Panc1 (cell line): ENCODE measurements around the gene C6orf118. TPM values are rescaled to one million over a fixed set of nuclear protein-coding genes. Genes with fewer than 3 reads are reported as not detected.
A peak's percentile ranks its signal among the peaks of the same experiment; 100 is the strongest.

Source experiments
- ATAC-seq: fragments of 200-7000 bp; cut with Tn5 transposase; 2 replicates; pipeline ENCODE4 v1.9.1; 2020; ENCODE audit warnings: mild to moderate bottlenecking, moderate library complexity
- BruUV-seq: library from RNA; stranded (reverse); fragments of 400-500 nt; replicated peaks from 2 replicates; lab custom pipeline; 2021; lab: Mats Ljungman, UMichigan
- CTCF ChIA-PET: fragments of 300-600 bp; sonication (Branson Sonifier 250); formaldehyde crosslinking; loops from one replicate; lab custom pipeline; 2022; ENCODE audit warnings: antibody characterized with exemption; lab: Charles Lee
- POLR2A ChIA-PET: fragments of 300-600 bp; sonication (Branson Sonifier 250); formaldehyde crosslinking; loops from one replicate; lab custom pipeline; 2022; ENCODE audit warnings: antibody characterized with exemption; lab: Charles Lee
- DNase-seq: peaks from one replicate; pipeline ENCODE4 v3.0.0-alpha.2; 2010; ENCODE audit warnings: low read depth, low spot score
- H3K27ac ChIP-seq: 2 replicates; pipeline ENCODE4 v1.5.1; 2011; ENCODE audit warnings: mild to moderate bottlenecking, low read length, inconsistent platforms
- H3K27me3 ChIP-seq: fragments of 200-500 bp; sonication (Bioruptor generic); 2 replicates; pipeline ENCODE4 v1.6.0; 2014; ENCODE audit warnings: low read length, inconsistent platforms; ENCODE audit not compliant: control insufficient read depth, insufficient read depth
- H3K36me3 ChIP-seq: fragments of 200-500 bp; sonication (Bioruptor generic); 2 replicates; pipeline ENCODE4 v1.5.1; 2014; ENCODE audit warnings: inconsistent platforms, mild to moderate bottlenecking, low read length, moderate library complexity; ENCODE audit not compliant: control insufficient read depth, insufficient read depth
- H3K4me1 ChIP-seq: 2 replicates; pipeline ENCODE4 v1.5.1; 2011; ENCODE audit warnings: inconsistent platforms, mild to moderate bottlenecking, low read length, moderate library complexity; ENCODE audit not compliant: control insufficient read depth, insufficient read depth
- H3K4me3 ChIP-seq, 2 experiments: 2 replicates each; pipeline ENCODE4 v1.5.1; 2011 to 2012; ENCODE audit warnings: low read depth in 2 of 2, low read length in 2 of 2, mild to moderate bottlenecking in 2 of 2, inconsistent platforms in 1 of 2, moderate library complexity in 1 of 2
- H3K9me3 ChIP-seq: fragments of 200-500 bp; sonication (Bioruptor generic); 2 replicates; pipeline ENCODE4 v1.5.1; 2014; ENCODE audit warnings: low read depth, mild to moderate bottlenecking, inconsistent platforms, low read length, moderate library complexity; ENCODE audit not compliant: control insufficient read depth, insufficient read depth
- CTCF ChIP-seq: fragments of 450-650 bp; IDR thresholded peaks from 2 replicates; pipeline ENCODE4 v1.5.1; 2017; ENCODE audit warnings: mild to moderate bottlenecking
- POLR2AphosphoS5 ChIP-seq: IDR thresholded peaks from 2 replicates; pipeline ENCODE4 v1.6.1; 2012; ENCODE audit warnings: mild to moderate bottlenecking, low read depth, low read length, moderate library complexity
- REST ChIP-seq, 2 experiments: IDR thresholded peaks; 2 replicates each; pipeline ENCODE4 v1.6.1; 2011 to 2012; ENCODE audit warnings: low read depth in 2 of 2, control low read depth in 1 of 2, low read length in 1 of 2, mild to moderate bottlenecking in 1 of 2, moderate library complexity in 1 of 2; ENCODE audit not compliant: insufficient read depth in 1 of 2
- SIN3A ChIP-seq: IDR thresholded peaks from 2 replicates; pipeline ENCODE4 v1.6.1; 2012; ENCODE audit warnings: low read depth, mild to moderate bottlenecking, low read length, moderate library complexity, borderline replicate concordance; ENCODE audit not compliant: insufficient read depth
- TCF7L2 ChIP-seq: IDR thresholded peaks from 2 replicates; pipeline ENCODE4 v1.6.1; 2011; ENCODE audit warnings: mild to moderate bottlenecking, low read depth, low read length, inconsistent platforms
- in situ Hi-C: cut with HindIII; loops from 2 replicates; pipeline ENCODE4 v1.10.0; 2016; ENCODE audit warnings: low sequenced_read_pairs, low pct_unique_long_range_greater_than_20kb
- intact Hi-C: fragments of 100-400 bp; cut with micrococcal nuclease; formaldehyde crosslinking; loops from one replicate; pipeline ENCODE4 v1.10.0; 2022; ENCODE audit not compliant: unreplicated experiment
- total RNA-seq: library from RNA; stranded (reverse); gene quantifications from one replicate; pipeline ENCODE4 v1.2.1, GENCODE V29; 2021; ENCODE audit not compliant: unreplicated experiment

C6orf118 gene
- total RNA-seq, 1 experiment from 2014 or later, result not detected

GRCh38 chr6:165301372-165302246 is 7.8 kb downstream of the C6orf118 start:
- CTCF ChIA-PET, result no interaction called here
- peak; percentile 42; the same call in 1 of the 2 replicates for ATAC-seq
- intact Hi-C loops, result no loop called here
- POLR2A ChIA-PET, result no interaction called here
- DNase-seq, result no peak
- Histone ChIP-seq H3K4me3 (no peak overlapping the region), H3K27me3 (no peaks in the 10 kb centered on the region; the same call in 1 of the 2 replicates), H3K4me1 (no peaks in the 10 kb centered on the region), H3K27ac (no peak overlapping the region), H3K36me3 (no peaks in the 10 kb centered on the region), H3K9me3 (no peaks in the 10 kb centered on the region)
- TF ChIP-seq CTCF (no peak), REST (IDR thresholded peaks at IDR 0.05; ENCODE audit: insufficient read depth in 1 of 2, low read depth in 2 of 2, low read length in 1 of 2) (no peak), TCF7L2 (no peak), SIN3A (no peak), POLR2AphosphoS5 (no peak)
- in situ Hi-C loops, result no loop called here
- BruUV-seq, result no TSS peak

GRCh38 chr6:165300422-165300936 is 8.9 kb downstream of the C6orf118 start:
- H3K27me3 ChIP-seq, result no peaks in the 10 kb centered on the region; the same call in 1 of the 2 replicates
- in situ Hi-C loops, result no loop called here
- ATAC-seq, result no peak
- no peak overlapping the region for H3K4me3 ChIP-seq
- POLR2A ChIA-PET, result no interaction called here
- intact Hi-C loops, result no loop called here
- CTCF ChIA-PET, result no interaction called here
- H3K27ac ChIP-seq, result no peak overlapping the region
- no peaks in the 10 kb centered on the region for H3K36me3 ChIP-seq
- no peak for DNase-seq
- TF ChIP-seq TCF7L2, result no peak
- no peak for TF ChIP-seq CTCF
- TF ChIP-seq REST (IDR thresholded peaks at IDR 0.05; ENCODE audit: insufficient read depth in 1 of 2, low read depth in 2 of 2, low read length in 1 of 2), result no peak
- TF ChIP-seq SIN3A, result no peak
- no peak for TF ChIP-seq POLR2AphosphoS5
- no peaks in the 10 kb centered on the region for H3K4me1 ChIP-seq
- no peaks in the 10 kb centered on the region for H3K9me3 ChIP-seq
- no TSS peak for BruUV-seq
